T-helper 2 cell (primary cell): Measurements from ENCODE around the gene SLC9A9.
"Not testable (repeated sequence)": the region's sequence is repeated elsewhere in the genome, so short reads cannot be mapped to it uniquely, and the experiment has no call there.

Experiments
- DNase-seq, 5 experiments: peaks; one replicate each; pipeline versions ENCODE4 v3.0.0 to v3.0.0-alpha.2; 2012 to 2022

The SLC9A9 gene

DNA sequence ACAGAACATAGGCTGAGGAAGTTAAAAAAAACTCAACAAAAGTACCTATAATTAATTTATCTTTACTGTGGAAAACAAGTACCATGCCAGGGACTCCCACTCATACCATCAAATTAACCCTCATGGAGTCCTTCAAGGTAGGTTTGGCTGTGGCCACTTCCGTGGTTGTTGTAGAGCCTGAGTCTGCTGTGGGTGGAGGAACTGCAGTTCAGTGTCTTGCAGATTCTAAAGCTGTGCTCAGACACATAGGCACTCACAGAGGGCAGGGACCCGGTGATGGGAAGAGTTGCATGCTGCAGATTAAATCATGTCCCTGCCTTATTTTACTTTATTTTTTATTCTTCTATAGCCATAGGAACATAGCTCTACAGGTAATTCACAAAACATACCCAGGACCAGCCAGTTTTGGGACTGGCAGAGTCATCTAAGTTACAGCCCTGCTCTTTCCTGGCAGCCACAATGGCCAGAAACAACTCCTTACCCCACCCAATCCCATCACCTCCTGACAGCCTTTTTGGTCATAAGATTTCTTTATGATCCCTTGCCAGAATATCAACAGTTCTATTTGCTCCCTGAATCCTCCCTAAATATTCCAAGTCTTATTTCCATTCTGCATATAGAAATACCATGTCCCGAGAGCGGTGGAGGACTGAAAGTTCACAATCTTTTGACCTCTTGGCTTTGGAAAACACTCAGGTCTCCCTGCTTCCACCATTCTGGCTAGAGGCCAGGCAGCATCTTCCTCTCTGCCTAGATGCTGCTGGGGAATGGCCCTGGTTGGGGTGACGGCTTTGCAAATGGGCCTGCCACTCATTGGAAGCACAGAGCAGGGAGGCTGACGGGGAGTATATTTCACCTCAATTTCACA, 535.0 kb downstream of the SLC9A9 start:
- no peak for DNase-seq

DNA sequence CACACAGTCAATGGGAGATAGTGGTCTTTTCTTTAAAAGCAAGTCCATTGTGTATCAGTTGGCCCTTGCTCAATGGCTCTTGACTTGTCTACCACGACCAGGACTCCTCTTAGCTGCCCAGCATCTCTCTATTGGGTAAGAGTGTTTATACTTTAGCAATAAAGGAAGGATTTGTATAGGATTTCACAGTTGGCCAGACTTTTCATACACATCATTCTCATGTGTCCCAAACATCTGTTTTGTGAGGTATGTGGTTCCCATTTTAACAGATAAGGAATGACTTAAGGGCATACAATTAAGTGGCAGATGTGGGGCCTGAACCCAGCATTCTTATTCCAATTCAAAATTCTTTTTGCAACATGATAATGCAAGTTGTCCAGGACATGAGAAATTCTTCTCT, 537.2 kb downstream of the SLC9A9 start:
- no peak for DNase-seq

DNA sequence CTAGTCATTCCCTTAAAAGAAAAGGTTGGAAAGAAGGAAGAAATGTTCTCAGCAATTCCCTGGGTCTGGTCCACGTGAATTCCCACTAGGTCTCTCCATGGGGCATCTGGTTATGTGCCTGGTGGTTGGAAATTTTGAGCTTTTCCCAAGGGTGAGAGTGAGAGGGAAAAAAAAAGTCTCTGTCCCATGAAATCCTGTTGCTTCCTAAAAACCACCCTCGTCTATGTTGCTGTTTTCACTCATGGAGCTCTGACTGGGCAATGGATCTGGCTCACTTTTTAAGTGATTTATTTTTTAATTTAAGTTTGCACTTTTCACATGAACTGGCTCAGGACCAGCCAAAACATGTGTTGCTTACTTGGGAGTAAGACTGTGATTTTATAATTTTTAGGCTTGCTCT, 538.6 kb downstream of the SLC9A9 start:
- no peak for DNase-seq

DNA sequence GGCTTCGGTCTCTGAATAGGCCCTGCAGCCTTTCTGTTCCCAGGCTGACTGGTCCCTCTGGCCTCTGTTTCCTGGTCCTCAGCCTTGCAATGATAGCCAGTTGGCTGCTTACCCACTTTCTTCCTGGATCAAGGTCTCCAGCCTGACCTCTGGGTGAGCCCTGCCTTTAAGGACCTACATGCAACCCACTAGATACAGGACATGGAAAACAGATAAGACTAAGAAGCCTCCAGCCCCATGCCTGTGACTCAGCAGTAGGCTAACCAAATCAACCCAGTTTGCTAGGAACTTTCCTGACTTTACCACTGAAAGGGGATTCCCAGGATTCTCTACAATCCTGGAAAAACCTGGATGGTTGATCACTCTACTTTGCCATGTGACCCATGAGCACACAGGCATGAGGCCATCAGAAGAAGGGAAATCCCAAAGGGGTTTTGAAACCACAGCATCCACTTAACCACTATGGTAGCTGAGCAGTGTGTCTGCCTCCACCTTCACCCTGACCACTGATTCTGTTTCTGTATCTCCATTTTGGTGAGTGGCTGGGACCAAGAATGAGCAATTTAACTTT, 540.6 kb downstream of the SLC9A9 start:
- DNase-seq: peak in 1 of 5 experiments; percentile 35

DNA sequence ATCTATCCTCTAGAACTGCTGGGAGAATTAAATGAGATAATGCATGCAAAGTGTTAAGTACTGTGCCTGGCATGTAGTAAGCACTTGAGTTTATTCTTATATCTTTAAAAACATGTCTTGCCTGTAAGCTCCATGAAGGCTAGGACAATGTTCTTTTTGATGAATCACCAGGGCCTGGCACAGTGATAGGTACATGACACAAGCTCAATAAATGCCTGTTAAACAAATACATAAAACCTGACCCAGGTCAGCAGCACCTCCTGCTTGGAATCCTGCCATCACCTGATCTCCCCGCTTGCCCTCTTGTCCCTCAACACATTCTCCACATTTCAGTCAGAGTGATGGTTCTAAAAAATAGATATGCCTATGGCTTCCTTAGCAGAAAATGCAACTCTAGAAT, 541.9 kb downstream of the SLC9A9 start:
- no peak for DNase-seq

DNA sequence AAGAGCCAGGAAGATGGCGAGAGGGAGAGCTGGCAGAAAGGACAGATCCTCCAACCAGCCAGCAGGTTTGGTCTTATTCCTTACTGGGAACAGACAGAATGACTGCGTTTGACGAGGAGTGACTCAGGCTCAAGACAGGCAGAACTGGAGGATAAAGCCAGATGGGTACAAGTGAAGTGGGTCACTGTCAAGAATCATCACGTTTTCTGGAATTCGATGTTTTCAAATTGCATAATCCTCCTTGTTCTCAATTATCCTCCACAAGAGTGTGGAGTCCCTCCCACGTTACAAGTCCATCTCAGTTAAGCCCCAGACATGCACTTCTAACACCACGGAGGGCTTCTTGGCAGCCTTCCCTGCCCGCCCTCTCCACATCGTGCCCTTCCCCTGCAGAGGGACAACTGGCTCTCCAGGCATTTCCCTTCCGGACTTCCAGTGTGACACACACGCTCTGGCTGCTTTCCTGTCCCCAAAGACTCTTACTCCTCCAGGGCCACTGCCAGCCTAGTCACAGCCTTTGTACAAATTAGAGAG, 545.6 kb downstream of the SLC9A9 start:
- DNase-seq: no peak

DNA sequence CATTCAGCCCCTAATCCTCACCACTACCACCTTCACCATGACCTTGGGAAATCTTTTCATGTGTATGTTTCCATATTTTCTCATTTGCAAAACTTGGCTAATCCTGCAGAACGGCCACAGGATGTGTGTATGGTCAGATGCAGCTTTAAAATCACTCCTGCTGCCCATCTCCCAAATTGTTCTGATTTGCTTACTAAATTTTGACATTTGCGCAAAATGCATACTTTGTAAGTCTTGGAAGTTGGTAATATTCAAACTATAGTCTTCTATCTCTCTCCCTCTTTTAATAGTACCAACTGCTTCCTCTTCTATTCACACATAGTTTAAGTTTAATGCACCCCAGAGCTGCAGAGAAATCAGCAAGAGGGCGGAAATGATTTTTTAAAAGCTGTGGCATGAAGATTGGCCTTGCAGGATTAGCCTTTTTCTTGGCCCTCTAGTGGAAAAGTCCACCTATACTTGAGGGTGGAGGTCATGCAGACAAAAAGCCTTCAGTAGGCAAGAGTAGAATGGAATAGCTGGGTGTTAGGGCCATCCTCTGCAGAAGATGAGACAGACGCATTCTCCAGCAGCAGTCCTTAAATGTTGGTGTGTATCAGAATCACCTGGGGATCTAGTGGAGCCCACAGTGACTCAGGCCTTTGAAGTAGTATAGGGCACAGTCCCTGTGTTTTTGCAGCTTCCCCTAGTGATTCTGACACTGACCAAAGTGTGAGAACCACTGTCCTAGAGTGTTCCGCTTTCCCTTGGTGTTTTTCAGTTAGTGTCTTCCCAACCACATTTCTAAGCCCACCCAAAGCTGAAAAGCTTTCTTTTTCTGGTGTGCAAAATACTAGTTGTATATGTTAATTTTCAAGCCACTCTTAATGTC, 547.0 kb downstream of the SLC9A9 start:
- no peak for DNase-seq

DNA sequence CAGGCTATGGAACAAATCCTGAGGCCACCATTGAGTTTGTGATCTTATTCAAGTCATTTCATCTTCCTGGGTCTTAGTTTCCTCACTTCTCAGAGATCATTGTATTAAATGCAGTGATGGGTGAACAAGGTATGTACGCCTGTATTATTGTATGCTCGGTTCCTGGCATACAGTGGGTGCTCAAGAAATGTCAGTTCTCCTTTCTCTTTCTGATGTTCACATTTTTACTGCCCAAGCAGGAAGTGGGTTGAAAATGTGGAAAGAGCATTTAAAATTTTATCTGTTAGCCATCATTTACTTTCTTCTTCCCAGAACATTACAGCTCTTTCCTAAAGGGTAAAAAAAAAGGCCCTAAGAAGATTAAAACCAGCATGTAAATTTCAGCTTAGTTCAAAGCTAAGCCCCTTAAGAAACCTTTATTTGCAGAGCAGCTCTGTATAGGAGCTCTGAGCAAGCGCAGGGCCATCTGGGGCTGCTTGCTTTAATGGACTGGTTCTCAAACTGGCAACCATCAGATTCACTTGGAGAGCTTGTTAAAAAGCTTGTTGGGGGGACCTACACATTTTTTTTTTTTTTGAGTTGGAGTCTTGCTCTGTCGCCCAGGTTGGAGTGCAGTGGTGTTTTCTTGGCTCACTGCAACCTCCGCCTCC, 549.3 kb downstream of the SLC9A9 start:
- DNase-seq: peak in 1 of 5 experiments; percentile 18

DNA sequence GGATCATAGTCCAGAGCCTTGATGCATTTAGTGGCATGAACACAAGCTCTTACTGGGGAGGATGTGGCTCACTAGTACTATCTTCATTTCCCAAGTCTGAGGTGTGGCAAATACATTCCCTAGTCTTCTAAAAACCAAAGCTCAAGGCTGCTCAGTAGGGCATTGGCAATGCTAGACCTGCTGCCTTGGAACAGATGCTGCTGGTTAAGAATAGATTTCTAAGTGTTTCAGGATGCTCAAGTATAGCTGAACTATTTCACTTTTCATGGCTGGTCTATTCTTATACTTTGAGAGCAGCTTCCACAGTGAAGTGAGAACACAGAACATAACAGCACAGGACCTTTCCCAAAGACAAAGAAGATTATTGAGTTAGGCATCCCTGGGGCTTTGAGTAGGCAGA, 549.9 kb downstream of the SLC9A9 start:
- DNase-seq: no peak

DNA sequence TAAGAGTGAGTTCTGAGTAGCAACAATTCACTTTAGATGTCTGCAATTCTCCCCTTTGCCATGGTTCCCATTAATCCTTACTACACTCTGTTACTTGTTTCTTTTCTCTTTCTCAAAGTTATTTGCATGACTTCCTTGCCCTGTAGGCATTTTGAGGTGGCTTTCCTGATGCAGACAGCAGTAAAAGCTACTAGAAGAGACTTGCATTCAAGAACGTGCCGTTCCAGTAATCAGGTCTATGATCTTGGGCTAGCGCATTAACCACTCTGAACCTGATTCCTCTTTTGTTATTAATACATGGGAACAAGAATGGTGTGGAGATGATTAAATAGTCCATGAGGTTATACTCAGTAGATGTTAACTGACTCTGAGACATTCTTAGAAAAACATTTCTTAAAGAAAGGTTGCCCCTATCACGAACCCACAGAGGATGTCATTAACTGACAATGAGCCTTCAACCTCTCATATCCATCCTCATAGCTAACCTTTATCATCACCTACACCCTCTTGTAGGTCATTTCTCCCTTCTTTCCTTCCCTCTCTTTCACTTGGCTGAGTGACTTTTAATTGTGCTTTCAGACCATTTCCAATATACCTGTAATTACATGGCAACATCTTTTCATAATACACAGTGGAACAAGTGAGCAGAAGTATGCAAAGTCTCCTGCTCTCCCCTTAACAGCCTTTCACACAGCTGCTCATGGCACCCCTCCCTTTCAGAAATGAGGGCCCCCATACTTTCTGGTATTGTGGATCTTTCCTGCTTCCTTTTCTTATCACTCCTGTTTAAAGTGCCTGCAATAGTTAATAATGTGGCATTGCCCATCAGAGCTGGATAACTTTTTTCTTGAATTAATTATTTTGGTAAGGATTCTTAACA, 552.8 kb downstream of the SLC9A9 start:
- DNase-seq: peak in 1 of 5 experiments; percentile 29

DNA sequence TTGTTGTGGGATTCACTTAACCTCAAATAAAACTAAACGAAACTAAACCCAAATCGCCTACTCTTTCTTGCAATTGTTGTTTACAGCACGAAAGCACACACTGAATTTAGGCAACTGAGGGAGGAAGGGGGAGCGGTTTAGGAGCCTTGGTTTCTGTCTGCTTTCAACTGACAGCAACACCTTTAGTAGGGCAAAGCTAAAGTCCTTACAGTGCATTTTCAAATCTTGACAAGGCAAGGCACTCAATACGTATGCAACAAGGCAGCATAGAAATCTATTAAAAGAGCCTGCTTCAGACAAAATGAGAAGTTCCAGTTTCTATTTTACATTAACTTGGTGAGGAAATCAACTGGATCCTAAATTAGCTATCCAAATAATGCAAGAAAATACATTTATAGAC, 554.1 kb downstream of the SLC9A9 start:
- peak in 1 of 5 experiments; percentile 81 for DNase-seq

DNA sequence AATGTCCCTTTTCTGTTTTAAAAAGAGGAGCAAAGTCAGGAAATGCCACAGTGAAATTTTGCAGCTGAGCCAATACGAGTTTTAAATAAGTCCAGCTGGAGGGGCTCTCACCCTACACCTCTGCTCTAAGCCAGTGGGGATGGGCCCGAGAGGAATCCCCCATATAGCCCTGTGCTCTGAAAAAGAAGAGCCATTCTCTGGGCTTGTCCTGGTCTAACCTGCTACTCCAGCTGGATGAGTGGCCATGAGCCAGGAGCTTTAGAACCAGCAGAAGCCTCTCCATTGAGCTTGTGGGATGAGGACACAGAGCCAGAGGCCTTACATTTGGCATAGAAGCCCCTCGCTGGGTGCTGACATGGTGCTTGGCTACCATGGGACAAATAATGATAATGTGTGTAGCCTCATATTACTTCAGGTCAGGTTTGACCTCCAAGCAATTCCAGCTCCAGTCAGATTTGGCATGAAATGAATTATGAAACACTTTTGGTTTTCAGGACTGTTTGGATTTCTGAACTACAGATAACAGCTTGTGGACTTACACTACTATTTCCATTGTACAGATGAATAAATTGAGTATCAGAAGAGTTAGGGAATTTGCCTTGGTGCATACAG, 556.3 kb downstream of the SLC9A9 start:
- no peak for DNase-seq

DNA sequence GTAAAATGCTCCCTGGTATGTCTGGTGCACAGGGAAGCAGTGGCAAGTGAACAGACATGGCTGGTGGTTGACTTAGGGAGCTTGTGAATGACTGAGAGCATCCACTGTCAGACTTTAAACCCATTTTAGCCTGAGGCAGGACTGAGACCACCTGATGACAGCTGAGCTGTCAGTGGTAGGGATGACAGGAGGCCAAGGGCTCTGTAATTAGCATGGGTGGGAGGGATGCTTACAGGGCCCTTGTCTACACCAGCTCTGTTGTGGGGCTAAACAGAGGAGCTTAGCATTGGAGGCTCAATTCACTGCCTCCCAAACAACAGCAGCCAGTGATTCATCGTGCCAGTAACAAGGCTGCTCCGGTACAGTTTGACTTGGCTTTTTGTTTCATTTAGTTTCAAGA, 559.3 kb downstream of the SLC9A9 start:
- no peak for DNase-seq

DNA sequence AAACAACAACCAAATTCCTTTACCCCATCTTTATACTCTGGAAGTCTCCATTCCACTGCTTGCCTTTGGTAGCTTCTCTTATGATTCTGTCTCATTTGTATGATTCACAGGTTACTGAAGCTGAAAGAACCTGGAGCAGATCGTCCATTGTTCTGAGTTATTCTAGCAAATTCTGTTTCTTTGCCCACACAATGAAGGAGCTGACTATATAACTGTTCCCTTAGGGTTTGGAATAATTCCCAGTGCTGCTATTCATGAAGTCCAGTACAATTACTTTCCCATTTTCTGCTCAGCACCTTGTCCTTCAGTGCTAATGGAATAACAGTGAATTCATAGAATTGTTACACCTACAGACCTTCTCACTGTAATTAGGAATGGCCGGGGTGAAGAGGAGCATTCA, 560.9 kb downstream of the SLC9A9 start:
- no peak for DNase-seq

DNA sequence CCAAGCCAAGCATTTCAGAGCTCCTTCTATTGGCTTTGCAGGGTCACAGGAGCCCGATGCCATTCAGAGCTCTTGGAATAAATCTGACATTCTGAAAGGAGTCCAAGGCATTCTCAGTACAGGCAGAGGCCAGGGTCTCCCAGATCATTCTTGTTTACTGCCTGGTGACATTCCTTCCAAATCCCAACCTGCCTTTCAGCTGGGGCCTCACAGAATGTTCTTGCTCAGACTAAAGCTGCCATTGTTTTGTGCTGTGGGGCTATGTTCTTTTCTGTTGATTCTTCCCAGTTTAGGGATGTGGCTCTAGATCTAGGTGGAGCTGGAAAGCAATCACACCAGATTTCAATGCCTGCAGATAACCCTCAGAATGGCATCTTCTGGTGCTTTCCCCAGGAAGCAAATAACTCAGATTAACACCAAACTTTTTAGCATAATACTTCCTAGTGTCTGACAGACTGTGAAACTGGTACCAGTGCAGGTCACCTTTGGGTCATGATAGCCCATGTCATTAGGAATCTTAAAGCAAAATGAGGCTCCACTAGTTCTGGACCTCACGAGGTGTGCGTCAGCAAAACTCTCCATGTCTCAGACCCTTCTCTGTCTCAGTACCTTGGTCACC, 561.8 kb downstream of the SLC9A9 start:
- no peak for DNase-seq

DNA sequence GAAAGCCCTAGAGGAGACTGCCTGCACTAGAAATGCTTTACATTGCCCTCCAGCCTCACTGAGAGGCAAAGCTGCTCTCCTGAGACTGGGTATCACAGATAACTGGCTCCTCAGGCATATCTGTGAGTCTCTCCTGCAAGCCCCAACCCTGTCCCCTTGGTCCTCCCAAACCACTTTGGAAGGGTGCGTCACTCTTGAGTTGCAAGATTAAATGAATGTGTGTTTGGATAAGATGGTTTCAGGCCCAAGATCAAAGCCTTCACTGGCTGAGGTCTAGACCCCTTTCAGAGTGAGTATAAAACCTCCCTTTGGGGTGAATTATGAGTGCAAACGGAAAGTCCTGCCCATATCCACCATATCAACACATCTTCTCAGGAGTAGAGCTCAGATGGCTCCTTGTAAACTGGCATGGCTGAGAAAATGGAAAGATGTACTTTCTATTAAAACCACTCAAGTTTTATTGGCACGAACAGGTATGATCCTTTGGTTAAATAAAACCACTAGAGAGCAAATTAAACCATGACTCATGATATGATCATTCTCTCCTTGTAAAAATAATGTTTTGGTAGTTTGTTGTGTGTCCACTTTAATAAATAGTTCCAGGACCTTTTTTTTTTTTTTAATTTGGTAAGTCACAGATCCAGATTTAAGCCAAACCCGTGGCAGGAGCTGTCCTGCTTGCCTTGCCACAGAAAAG, 564.7 kb downstream of the SLC9A9 start:
- DNase-seq: no peak

DNA sequence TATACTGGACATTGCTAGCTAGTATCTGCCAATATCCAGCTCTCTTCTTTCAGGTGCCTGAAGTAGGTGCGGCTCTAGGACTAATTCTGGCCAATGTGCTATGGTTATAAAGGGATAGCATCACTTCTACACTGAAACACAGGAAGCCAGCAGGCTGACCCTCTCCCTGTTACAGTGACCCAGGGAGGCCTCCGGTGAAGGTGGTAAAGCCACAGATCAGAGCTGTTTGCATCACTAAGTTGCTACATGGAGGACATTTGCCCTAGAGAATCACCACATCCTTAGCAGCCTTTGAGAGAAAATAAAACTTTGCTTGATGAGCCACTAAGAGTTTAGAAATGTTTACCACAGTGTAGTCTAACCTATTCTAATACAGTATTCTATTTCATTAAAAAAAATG, 567.3 kb downstream of the SLC9A9 start:
- DNase-seq: no peak

DNA sequence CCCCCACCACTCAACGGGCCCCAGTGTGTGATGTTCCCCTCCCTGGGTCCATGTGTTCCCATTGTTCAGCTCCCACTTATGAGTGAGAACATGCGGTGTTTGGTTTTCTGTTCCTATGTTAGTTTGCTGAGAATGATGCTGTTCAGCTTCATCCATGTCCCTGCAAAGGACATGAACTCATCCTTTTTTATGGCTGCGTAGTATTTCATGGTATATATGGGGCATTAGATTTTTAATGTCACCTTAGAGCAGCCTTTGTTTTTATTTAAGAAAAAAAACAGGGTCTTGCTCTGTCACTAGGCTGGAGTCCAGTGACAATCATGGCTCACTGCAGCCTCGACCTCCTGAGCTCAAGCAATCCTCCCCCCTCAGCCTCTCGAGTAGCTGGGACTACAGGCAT, 568.7 kb downstream of the SLC9A9 start:
- DNase-seq: not testable (repeated sequence)

DNA sequence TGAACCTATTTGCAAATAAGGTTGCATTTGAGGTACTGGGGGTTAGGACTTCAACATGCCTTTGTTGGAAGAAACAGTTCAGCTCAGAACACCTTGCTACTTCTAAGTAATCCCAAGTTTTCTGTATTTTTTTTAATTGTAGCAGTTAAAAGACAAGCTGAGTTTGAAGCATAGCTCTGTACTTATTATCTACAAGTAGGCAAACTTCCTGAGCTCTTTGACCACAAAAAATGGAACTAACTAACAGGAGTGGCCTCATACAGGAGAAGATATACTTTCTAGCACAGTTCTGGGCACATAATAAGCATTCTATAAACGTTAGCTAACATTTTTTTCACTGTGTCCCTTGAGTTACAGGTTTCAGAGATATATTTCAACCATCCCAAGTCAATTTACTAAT, 569.5 kb downstream of the SLC9A9 start:
- DNase-seq: no peak

DNA sequence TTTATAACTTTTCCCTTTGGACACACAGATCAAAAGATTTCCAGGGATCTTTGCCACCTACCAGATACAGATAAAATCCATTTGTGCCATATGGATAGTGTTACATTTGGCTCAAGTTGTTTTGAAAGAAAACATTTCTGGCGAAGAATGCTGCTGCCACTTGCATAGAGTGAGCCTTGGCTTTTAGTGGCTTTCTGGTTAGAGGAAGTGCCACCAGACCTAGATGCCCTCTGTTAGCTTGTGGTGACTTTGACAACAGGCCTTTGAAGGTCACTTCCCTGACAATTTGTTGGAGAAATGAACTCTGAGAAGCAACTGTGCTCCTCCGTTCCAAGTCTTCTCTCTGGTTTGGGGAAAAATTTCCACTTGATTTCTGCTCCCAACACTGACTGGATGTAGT, 570.7 kb downstream of the SLC9A9 start:
- no peak for DNase-seq
